ENCODE data around the gene RGS6.

Gene RGS6

GRCh38 chr14:72014486-72014885, 82.3 kb downstream of the RGS6 start:
- DNase-seq (ENCODE audit: low spot score): no peak

GRCh38 chr14:72017290-72017689, 85.1 kb downstream of the RGS6 start:
- no peak for DNase-seq (ENCODE audit: low spot score)

GRCh38 chr14:72023128-72024042, 91.2 kb downstream of the RGS6 start:
- DNase-seq (ENCODE audit: low spot score): no peak

GRCh38 chr14:72024043-72024407, 91.8 kb downstream of the RGS6 start:
- DNase-seq (ENCODE audit: low spot score): peak; percentile 53

- DNase-seq (ENCODE audit: low spot score): no peak
Observed at GRCh38 chr14:72024504-72024903, 92.3 kb downstream of the RGS6 start.

GRCh38 chr14:72026536-72026935, 94.3 kb downstream of the RGS6 start:
- no peak for DNase-seq (ENCODE audit: low spot score)

- DNase-seq (ENCODE audit: low spot score): no peak
Observed at GRCh38 chr14:72027061-72027460, 94.8 kb downstream of the RGS6 start.

- no peak for DNase-seq (ENCODE audit: low spot score)
Observed at GRCh38 chr14:72033365-72033764, 101.1 kb downstream of the RGS6 start.

GRCh38 chr14:72040528-72040927, 108.3 kb downstream of the RGS6 start:
- no peak for DNase-seq (ENCODE audit: low spot score)

GRCh38 chr14:72045271-72045670, 113.0 kb downstream of the RGS6 start:
- no peak for DNase-seq (ENCODE audit: low spot score)

GRCh38 chr14:72045885-72046284, 113.7 kb downstream of the RGS6 start:
- DNase-seq (ENCODE audit: low spot score): no peak

- no peak for DNase-seq (ENCODE audit: low spot score)
Observed at GRCh38 chr14:72049462-72049861, 117.2 kb downstream of the RGS6 start.

GRCh38 chr14:72052356-72052755, 120.1 kb downstream of the RGS6 start:
- no peak for DNase-seq (ENCODE audit: low spot score)

- no peak for DNase-seq (ENCODE audit: low spot score)
Observed at GRCh38 chr14:72053651-72054050, 121.4 kb downstream of the RGS6 start.

- no peak for DNase-seq (ENCODE audit: low spot score)
Observed at GRCh38 chr14:72054911-72055310, 122.7 kb downstream of the RGS6 start.

- no peak for DNase-seq (ENCODE audit: low spot score)
Observed at GRCh38 chr14:72057701-72058285, 125.6 kb downstream of the RGS6 start.

- no peak for DNase-seq (ENCODE audit: low spot score)
Observed at GRCh38 chr14:72060460-72060859, 128.2 kb downstream of the RGS6 start.

- no peak for DNase-seq (ENCODE audit: low spot score)
Observed at GRCh38 chr14:72060917-72061316, 128.7 kb downstream of the RGS6 start.

GRCh38 chr14:72061718-72062117, 129.5 kb downstream of the RGS6 start:
- no peak for DNase-seq (ENCODE audit: low spot score)

- DNase-seq (ENCODE audit: low spot score): no peak
Observed at GRCh38 chr14:72063761-72064282, 131.6 kb downstream of the RGS6 start.

GRCh38 chr14:72064501-72064900, 132.3 kb downstream of the RGS6 start:
- DNase-seq (ENCODE audit: low spot score): no peak

- DNase-seq (ENCODE audit: low spot score): no peak
Observed at GRCh38 chr14:72070458-72070857, 138.2 kb downstream of the RGS6 start.

GRCh38 chr14:72075649-72076334, 143.6 kb downstream of the RGS6 start:
- DNase-seq (ENCODE audit: low spot score): no peak
